Measurements from ENCODE around the gene DGKE.

DNA sequence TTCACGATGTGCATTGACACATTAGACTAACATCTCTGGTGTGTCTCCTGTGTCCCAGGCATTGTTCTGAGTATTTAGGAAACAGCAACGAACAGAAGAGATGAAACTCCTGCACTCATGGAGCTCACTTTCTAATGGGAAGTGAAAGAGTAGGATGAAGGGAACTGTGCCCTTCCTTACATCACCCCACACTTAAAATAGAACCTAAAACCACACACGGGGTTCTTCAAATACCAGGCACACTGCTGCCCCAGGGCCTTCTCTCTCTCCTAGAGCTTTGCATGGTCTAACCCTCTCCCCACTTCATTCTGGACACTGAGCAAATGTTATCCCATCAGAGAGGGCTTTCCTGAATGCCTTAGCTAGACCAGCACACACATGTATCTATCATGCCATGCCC, 46.2 kb downstream of the DGKE start:
- TF ChIP-seq CTCF (IDR thresholded peaks at IDR 0.05) (no peak), ZFX (IDR thresholded peaks at IDR 0.05; ENCODE audit: borderline replicate concordance) (no peak)

All from 22Rv1 (cell line).